Thyroid gland (tissue), 4 donors: Measurements from ENCODE around the gene STK40. TPM values are rescaled to one million over a fixed set of nuclear protein-coding genes. Genes with fewer than 3 reads are reported as not detected.

ENCODE experiments used
- DNase-seq, 2 donors: peaks; one replicate each; pipeline ENCODE4 v3.0.0-alpha.2; 2019
- H3K27ac ChIP-seq, 3 donors: fragments of 200-600 bp; sonication (generic); 1 replicate in 2 of 3; 2 replicates in 1 of 3; pipeline ENCODE4 v1.5.1; 2016 to 2019; ENCODE audit warnings: mild to moderate bottlenecking in 1 of 3, moderate library complexity in 1 of 3
- H3K27me3 ChIP-seq: fragments of 200-600 bp; sonication (generic); one replicate; pipeline ENCODE4 v1.5.1; 2019
- H3K36me3 ChIP-seq, 2 donors: fragments of 200-600 bp; sonication (generic); one replicate each; pipeline ENCODE4 v1.5.1; 2016 to 2019
- H3K4me1 ChIP-seq, 2 donors: fragments of 200-600 bp; sonication (generic); one replicate each; pipeline ENCODE4 v1.5.1; 2017 to 2019
- H3K4me3 ChIP-seq, 3 donors: fragments of 200-600 bp; sonication (generic); replicated peaks in 1 of 3; 1 replicate in 2 of 3; 2 replicates in 1 of 3; pipeline ENCODE4 v1.5.1; 2016; ENCODE audit warnings: mild to moderate bottlenecking in 1 of 3
- H3K9me3 ChIP-seq: fragments of 200-600 bp; sonication (generic); one replicate; pipeline ENCODE4 v1.5.1; 2017
- CTCF ChIP-seq, 6 experiments: fragments of 200-600 bp in 3 of 6; fragments of 450-650 bp in 3 of 6; sonication (generic) in 3 of 6; IDR thresholded peaks; one replicate each; pipeline ENCODE4 v1.5.1; 2016 to 2019; ENCODE audit warnings: antibody characterized with exemption in 6 of 6, mild to moderate bottlenecking in 2 of 6, inconsistent platforms in 1 of 6, moderate library complexity in 1 of 6
- POLR2A ChIP-seq, 2 donors: fragments of 450-650 bp; IDR thresholded peaks; one replicate each; pipeline ENCODE4 v1.6.1; 2017; ENCODE audit warnings: antibody characterized with exemption in 2 of 2, mild to moderate bottlenecking in 2 of 2, moderate library complexity in 1 of 2
- WGBS, 2 donors: methylation state at CpG; one replicate each; pipeline ENCODE4 v1.1.5; 2017; 5-methylcytosine and 5-hydroxymethylcytosine counted together
- intact Hi-C: fragments of 100-400 bp; cut with DNase I; formaldehyde crosslinking; loops from one replicate; pipeline ENCODE4 v1.15.1; 2023
- total RNA-seq, 4 donors: library from RNA; depleted of rRNA; stranded (reverse); fragments of >200 nt; gene quantifications; one replicate each; pipeline ENCODE4 v1.2.3, GENCODE V29; 2016

STK40 gene
- total RNA-seq, 4 donors from 2014 or later = 37.0 to 61.1 (median 50.9) TPM

- H3K36me3 ChIP-seq = peaks cover 4 to 7% of the 10 kb centered on the region in 2 donors
- H3K4me3 ChIP-seq = peak overlapping the region; percentile 37 to 87 (median 76)
- H3K27ac ChIP-seq = peak overlapping the region; percentile 55 to 93 (median 89)
- no peaks in the 10 kb centered on the region for H3K9me3 ChIP-seq
- DNase-seq = no peak
- no peaks in the 10 kb centered on the region for H3K27me3 ChIP-seq
- WGBS, 2 donors = 7 to 8% methylated on average over 5 of the region's 5 CpGs
- intact Hi-C loops = no loop called here
- no peak for TF ChIP-seq CTCF (IDR thresholded peaks at IDR 0.05)
- TF ChIP-seq POLR2A (IDR thresholded peaks at IDR 0.05) = no peak
- peaks cover 7 to 20% of the 10 kb centered on the region in 2 donors for H3K4me1 ChIP-seq
These were observed 11.3 kb upstream of the STK40 start for GRCh38 chr1:36397083-36397377.

- TF ChIP-seq CTCF (IDR thresholded peaks at IDR 0.05) (no peak), POLR2A (IDR thresholded peaks at IDR 0.05) (no peak)
These were observed 10.6 kb upstream of the STK40 start for GRCh38 chr1:36396359-36396758.

GRCh38 chr1:36393686-36394085 lies 8.0 kb upstream of the STK40 start:
- intact Hi-C loops = no loop called here
- H3K9me3 ChIP-seq = no peaks in the 10 kb centered on the region
- TF ChIP-seq CTCF (IDR thresholded peaks at IDR 0.05) (no peak), POLR2A (IDR thresholded peaks at IDR 0.05) (no peak)
- H3K27me3 ChIP-seq = no peaks in the 10 kb centered on the region
- H3K36me3 ChIP-seq = peaks cover 18 to 20% of the 10 kb centered on the region in 2 donors
- 94 to 96% methylated on average over 9 to 18 of the region's 19 CpGs for WGBS, 2 donors
- H3K4me1 ChIP-seq = peaks cover 7 to 20% of the 10 kb centered on the region in 2 donors
- DNase-seq = no peak
- peak overlapping the region in 2 of 3 donors; percentile 41 to 43 for H3K27ac ChIP-seq
- H3K4me3 ChIP-seq = no peak overlapping the region

More at GRCh38 chr1:36396359-36396758, 10.6 kb upstream of the STK40 start:
- peaks cover 8 to 9% of the 10 kb centered on the region in 2 donors for H3K36me3 ChIP-seq
- no peak overlapping the region for H3K4me3 ChIP-seq
- DNase-seq = no peak
- H3K4me1 ChIP-seq = peaks cover 7 to 20% of the 10 kb centered on the region in 2 donors
- 84 to 90% methylated on average over 6 of the region's 6 CpGs for WGBS, 2 donors
- no peaks in the 10 kb centered on the region for H3K9me3 ChIP-seq
- peak overlapping the region in 1 of 3 donors; percentile 89 for H3K27ac ChIP-seq
- intact Hi-C loops = no loop called here
- no peaks in the 10 kb centered on the region for H3K27me3 ChIP-seq

GRCh38 chr1:36392836-36393235 lies 7.1 kb upstream of the STK40 start:
- no peaks in the 10 kb centered on the region for H3K27me3 ChIP-seq
- H3K4me3 ChIP-seq = no peak overlapping the region
- WGBS, 2 donors = 69 to 82% methylated on average over 4 of the region's 4 CpGs
- H3K27ac ChIP-seq = peak overlapping the region; percentile 41 to 54 (median 43)
- DNase-seq = peak; percentile 52 to 54
- H3K4me1 ChIP-seq = peaks cover 7 to 18% of the 10 kb centered on the region in 2 donors
- H3K36me3 ChIP-seq = peaks cover 18 to 20% of the 10 kb centered on the region in 2 donors
- TF ChIP-seq CTCF (IDR thresholded peaks at IDR 0.05) (no peak), POLR2A (IDR thresholded peaks at IDR 0.05) (no peak)
- H3K9me3 ChIP-seq = no peaks in the 10 kb centered on the region
- intact Hi-C loops = no loop called here

- TF ChIP-seq CTCF (IDR thresholded peaks at IDR 0.05) (no peak), POLR2A (IDR thresholded peaks at IDR 0.05) (no peak)
- H3K27ac ChIP-seq = no peak overlapping the region
These were observed 5.5 kb upstream of the STK40 start for GRCh38 chr1:36391271-36391670.

More at GRCh38 chr1:36391271-36391670, 5.5 kb upstream of the STK40 start:
- H3K27me3 ChIP-seq = no peaks in the 10 kb centered on the region
- peaks cover 9 to 24% of the 10 kb centered on the region in 2 donors for H3K4me1 ChIP-seq
- no peak overlapping the region for H3K4me3 ChIP-seq
- intact Hi-C loops = no loop called here
- peaks cover 18 to 20% of the 10 kb centered on the region in 2 donors for H3K36me3 ChIP-seq
- no peak for DNase-seq
- WGBS, 2 donors = 94 to 100% methylated on average over 8 of the region's 8 CpGs
- no peaks in the 10 kb centered on the region for H3K9me3 ChIP-seq
